ENCODE results near the gene CGRRF1.

The CGRRF1 gene

DNA sequence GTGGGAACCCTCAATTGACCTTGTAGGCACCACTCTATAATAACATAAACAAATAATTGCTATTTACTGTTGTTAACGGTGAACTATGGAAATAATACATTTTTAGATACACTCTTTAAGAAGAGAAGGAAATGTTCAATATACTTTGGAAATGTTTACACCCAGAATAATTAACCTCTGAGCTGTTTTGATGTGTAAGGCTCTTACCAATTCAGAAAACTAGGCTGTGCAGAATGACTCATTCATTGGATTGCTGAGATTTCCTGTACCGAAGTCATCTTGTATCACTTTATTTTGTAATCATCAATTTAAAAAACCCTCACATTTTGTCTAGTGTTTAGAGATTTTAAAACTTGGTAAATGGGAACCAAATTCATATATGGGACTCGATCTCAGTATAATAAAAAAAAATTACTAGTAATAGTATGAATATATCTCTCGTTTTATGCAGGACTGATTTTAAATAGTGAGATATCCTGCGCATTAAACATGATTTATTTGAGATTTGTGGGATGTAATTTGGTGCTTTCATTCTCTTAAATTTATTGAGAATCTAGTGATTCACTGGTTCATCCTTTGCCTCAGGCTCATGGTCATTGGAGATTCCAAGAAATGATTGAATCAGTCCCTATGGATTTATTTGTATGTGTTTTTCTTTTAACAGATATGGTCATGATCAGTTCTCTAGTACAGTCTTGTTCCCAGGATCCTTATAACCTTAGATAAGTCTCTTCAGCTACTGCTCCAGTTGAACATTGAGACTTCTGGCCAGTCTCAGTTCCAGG lies 61.1 kb downstream of the CGRRF1 start:
- Histone ChIP-seq H3K36me3 (replicated peaks; ENCODE audit: low read depth, low read length) (no peaks in the 10 kb centered on the region), H3K4me2 (ENCODE audit: low read length) (no peak overlapping the region), H3K9ac (ENCODE audit: low read length) (no peak overlapping the region), H4K20me1 (ENCODE audit: insufficient read depth, low read length) (no peaks in the 10 kb centered on the region), H3K79me2 (ENCODE audit: low read length) (no peaks in the 10 kb centered on the region), H3K4me3 (ENCODE audit: low read length) (no peak overlapping the region), H3K9me3 (ENCODE audit: insufficient read depth, low read length) (peaks cover 18% of the 10 kb centered on the region; the same call in 1 of the 2 replicates), H3K27ac (ENCODE audit: low read length) (no peak overlapping the region), H2AFZ (ENCODE audit: low read depth, low read length) (no peak overlapping the region), H3K27me3 (ENCODE audit: low read depth, low read length) (peaks cover 7% of the 10 kb centered on the region; the same call in 1 of the 2 replicates), H3K4me1 (ENCODE audit: low read length) (no peaks in the 10 kb centered on the region)
- no peak for TF ChIP-seq EZH2phosphoT487 (IDR thresholded peaks at IDR 0.05; ENCODE audit: low read depth)
- TF ChIP-seq, protein P1, sequence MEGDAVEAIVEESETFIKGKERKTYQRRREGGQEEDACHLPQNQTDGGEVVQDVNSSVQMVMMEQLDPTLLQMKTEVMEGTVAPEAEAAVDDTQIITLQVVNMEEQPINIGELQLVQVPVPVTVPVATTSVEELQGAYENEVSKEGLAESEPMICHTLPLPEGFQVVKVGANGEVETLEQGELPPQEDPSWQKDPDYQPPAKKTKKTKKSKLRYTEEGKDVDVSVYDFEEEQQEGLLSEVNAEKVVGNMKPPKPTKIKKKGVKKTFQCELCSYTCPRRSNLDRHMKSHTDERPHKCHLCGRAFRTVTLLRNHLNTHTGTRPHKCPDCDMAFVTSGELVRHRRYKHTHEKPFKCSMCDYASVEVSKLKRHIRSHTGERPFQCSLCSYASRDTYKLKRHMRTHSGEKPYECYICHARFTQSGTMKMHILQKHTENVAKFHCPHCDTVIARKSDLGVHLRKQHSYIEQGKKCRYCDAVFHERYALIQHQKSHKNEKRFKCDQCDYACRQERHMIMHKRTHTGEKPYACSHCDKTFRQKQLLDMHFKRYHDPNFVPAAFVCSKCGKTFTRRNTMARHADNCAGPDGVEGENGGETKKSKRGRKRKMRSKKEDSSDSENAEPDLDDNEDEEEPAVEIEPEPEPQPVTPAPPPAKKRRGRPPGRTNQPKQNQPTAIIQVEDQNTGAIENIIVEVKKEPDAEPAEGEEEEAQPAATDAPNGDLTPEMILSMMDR (IDR thresholded peaks at IDR 0.05; ENCODE audit: low read depth, low read length): no peak

- Histone ChIP-seq H3K9me3 (ENCODE audit: insufficient read depth, low read length) (peaks cover 18% of the 10 kb centered on the region; the same call in 1 of the 2 replicates), H3K79me2 (ENCODE audit: low read length) (no peaks in the 10 kb centered on the region), H3K4me1 (ENCODE audit: low read length) (no peaks in the 10 kb centered on the region), H3K27me3 (ENCODE audit: low read depth, low read length) (peaks cover 10% of the 10 kb centered on the region; the same call in 1 of the 2 replicates), H3K4me3 (ENCODE audit: low read length) (no peak overlapping the region), H3K4me2 (ENCODE audit: low read length) (no peak overlapping the region), H2AFZ (ENCODE audit: low read depth, low read length) (no peak overlapping the region), H3K27ac (ENCODE audit: low read length) (no peak overlapping the region), H4K20me1 (ENCODE audit: insufficient read depth, low read length) (no peaks in the 10 kb centered on the region), H3K9ac (ENCODE audit: low read length) (no peak overlapping the region), H3K36me3 (replicated peaks; ENCODE audit: low read depth, low read length) (no peaks in the 10 kb centered on the region)
- TF ChIP-seq EZH2phosphoT487 (IDR thresholded peaks at IDR 0.05; ENCODE audit: low read depth): no peak
- TF ChIP-seq, protein P1 (IDR thresholded peaks at IDR 0.05; ENCODE audit: low read depth, low read length): peak; percentile 60
Observed at GRCh38 chr14:54572316-54572715, 62.6 kb downstream of the CGRRF1 start.

- H3K4me2 ChIP-seq (ENCODE audit: low read length): no peak overlapping the region
- TF ChIP-seq, protein P1 (IDR thresholded peaks at IDR 0.05; ENCODE audit: low read depth, low read length): no peak
- TF ChIP-seq EZH2phosphoT487 (IDR thresholded peaks at IDR 0.05; ENCODE audit: low read depth): no peak
- H2AFZ ChIP-seq (ENCODE audit: low read depth, low read length): no peak overlapping the region
- no peaks in the 10 kb centered on the region for H3K79me2 ChIP-seq (ENCODE audit: low read length)
- H3K9ac ChIP-seq (ENCODE audit: low read length): no peak overlapping the region
- no peaks in the 10 kb centered on the region for H4K20me1 ChIP-seq (ENCODE audit: insufficient read depth, low read length)
- H3K4me3 ChIP-seq (ENCODE audit: low read length): no peak overlapping the region
- H3K9me3 ChIP-seq (ENCODE audit: insufficient read depth, low read length): peaks cover 18% of the 10 kb centered on the region; the same call in 1 of the 2 replicates
- no peaks in the 10 kb centered on the region for H3K36me3 ChIP-seq (replicated peaks; ENCODE audit: low read depth, low read length)
- H3K27me3 ChIP-seq (ENCODE audit: low read depth, low read length): peaks cover 12% of the 10 kb centered on the region; the same call in 1 of the 2 replicates
- H3K27ac ChIP-seq (ENCODE audit: low read length): no peak overlapping the region
- H3K4me1 ChIP-seq (ENCODE audit: low read length): no peaks in the 10 kb centered on the region
Observed at GRCh38 chr14:54574528-54574927, 64.8 kb downstream of the CGRRF1 start.

- TF ChIP-seq, protein P1 (IDR thresholded peaks at IDR 0.05; ENCODE audit: low read depth, low read length): no peak
- TF ChIP-seq EZH2phosphoT487 (IDR thresholded peaks at IDR 0.05; ENCODE audit: low read depth): no peak
- Histone ChIP-seq H3K27ac (ENCODE audit: low read length) (no peak overlapping the region), H4K20me1 (ENCODE audit: insufficient read depth, low read length) (no peaks in the 10 kb centered on the region), H3K4me1 (ENCODE audit: low read length) (no peaks in the 10 kb centered on the region), H3K27me3 (ENCODE audit: low read depth, low read length) (peaks cover 14% of the 10 kb centered on the region; the same call in 1 of the 2 replicates), H3K79me2 (ENCODE audit: low read length) (no peaks in the 10 kb centered on the region), H3K9ac (ENCODE audit: low read length) (no peak overlapping the region), H2AFZ (ENCODE audit: low read depth, low read length) (no peak overlapping the region), H3K4me3 (ENCODE audit: low read length) (no peak overlapping the region), H3K9me3 (ENCODE audit: insufficient read depth, low read length) (peaks cover 9% of the 10 kb centered on the region; the same call in 1 of the 2 replicates), H3K36me3 (replicated peaks; ENCODE audit: low read depth, low read length) (no peaks in the 10 kb centered on the region), H3K4me2 (ENCODE audit: low read length) (no peak overlapping the region)
Observed at GRCh38 chr14:54577494-54577893, 67.8 kb downstream of the CGRRF1 start.

Data from OCI-LY3 (cell line).